Measurements from ENCODE around the gene IFRD2. TPM values are rescaled to one million over a fixed set of nuclear protein-coding genes. Genes with fewer than 3 reads are reported as not detected.
"Not testable (repeated sequence)": the region's sequence is repeated elsewhere in the genome, so short reads cannot be mapped to it uniquely, and the experiment has no call there.

Gene IFRD2
- total RNA-seq, 1 experiment from 2014 or later = 129 TPM

DNA sequence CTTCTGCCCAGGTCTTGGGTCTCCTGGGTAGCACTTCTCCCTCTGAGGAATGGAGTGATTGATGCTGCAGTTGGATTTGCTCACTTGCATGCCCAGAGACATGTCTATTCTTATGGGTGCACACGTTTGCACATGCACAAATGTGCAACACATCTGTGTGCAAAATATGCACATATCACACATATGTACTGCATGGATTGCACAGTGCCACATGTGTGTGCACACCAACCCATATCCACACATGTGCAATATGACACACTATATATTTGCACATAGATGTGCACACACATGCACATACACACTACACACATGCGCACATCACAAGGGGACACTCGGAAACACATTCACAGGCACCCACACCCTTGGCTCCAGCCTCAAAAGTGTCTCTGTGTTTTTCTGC is 24.0 kb downstream of the IFRD2 start:
- DNase-seq (ENCODE audit: low spot score) = no peak

GRCh38 chr3:50267280-50267913 is 24.8 kb downstream of the IFRD2 start:
- no peak for DNase-seq (ENCODE audit: low spot score)

DNA sequence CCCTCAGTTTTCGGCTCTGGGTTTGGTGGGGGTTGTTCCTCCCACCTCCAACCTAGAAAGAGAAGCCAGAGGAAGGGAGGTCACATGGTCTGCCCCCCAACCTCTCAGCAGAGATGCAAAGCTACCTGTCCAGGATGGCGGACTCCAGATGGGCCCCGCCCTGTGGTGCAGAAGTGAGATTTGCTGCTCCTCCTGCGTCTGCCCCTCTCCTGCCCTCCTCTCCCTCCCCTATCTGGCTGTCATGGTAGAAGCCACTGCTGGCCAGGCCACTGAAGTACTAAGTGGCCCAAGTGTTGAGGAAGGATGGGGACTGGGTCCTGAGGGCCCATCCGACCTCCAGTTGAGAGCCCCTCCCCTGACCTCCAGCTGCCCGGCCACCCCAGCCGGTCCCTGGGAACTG is 25.4 kb downstream of the IFRD2 start:
- DNase-seq (ENCODE audit: low spot score) = no peak

- no peak for DNase-seq (ENCODE audit: low spot score)
Observed at GRCh38 chr3:50266017-50266416, 26.2 kb downstream of the IFRD2 start.

DNA sequence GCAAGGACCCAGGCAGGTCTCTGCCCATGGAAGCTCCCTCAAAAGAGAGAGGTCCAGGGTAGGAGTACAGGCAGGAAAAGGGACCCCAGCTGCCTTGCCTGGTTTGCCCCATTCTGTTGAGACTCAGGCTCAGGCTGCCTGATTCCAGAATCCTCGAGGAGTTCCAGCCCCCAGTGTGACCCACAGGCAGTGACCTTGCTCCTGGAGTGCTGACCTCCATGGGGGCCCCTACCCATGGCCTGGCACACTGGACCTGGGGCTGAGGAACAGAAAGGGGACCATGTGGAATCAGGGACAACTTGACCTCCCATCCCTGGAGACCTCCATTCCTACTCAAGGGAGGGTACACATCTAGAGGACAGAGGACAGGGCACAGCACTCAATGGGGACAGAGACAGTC is 26.7 kb downstream of the IFRD2 start:
- no peak for DNase-seq (ENCODE audit: low spot score)

DNA sequence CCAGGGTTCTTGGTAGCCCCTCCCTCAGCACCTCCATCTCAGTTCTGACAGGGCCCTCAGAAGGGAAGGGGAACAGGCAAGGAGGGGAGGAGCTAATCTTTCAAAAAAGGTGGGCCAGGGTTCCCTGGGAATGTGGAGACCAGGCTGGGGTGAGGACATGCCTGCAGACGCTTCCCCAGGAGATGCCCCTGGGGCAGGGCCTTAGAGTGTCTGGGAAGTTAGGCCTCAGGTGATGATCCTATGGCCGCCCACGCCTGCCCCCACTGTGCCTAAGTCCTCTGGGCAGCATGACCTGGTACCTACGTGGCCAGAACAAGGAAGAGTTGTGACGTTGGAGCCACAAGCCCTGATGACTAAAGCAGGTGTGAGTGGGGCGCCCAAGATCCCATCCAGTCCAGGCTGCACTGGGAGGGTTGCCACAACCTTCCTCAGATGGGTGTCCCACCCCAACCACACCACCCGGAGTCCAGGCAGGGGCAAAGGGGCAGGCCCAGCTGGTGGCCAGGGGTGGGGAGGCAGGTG is 27.2 kb downstream of the IFRD2 start:
- DNase-seq (ENCODE audit: low spot score) = peak; percentile 73

DNA sequence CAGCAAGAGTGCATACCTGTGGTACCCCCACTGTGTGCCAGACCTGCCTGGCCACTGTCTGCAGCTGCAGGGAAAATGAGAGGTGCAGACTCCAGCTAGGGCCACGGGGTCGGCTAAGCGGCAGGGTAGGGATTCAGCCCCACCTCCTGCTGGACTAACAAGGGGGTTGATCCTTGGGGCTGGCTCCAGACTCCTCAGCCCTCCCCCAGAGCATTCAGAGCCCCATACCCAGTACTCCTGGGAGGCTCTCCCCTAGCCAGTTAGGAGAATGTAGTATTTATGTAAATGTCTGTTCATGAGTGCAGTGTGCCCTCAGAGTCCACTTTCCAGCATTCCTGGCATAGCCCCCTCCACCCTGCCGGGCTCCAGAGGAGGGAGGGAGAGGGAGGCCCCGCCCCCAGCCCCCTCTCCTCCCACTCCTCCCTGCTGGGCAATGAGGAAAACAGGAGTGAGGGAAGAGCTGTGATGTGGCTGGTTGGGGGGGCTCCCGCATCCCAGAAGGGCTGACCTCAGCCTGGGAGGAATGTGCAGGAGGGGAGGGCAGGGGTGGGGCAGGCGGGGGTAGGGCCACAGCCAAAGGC is 27.8 kb downstream of the IFRD2 start:
- DNase-seq (ENCODE audit: low spot score) = peak; percentile 96

GRCh38 chr3:50263478-50264382 is 28.5 kb downstream of the IFRD2 start:
- no peak for DNase-seq (ENCODE audit: low spot score)

- DNase-seq (ENCODE audit: low spot score) = no peak
Observed at GRCh38 chr3:50262778-50263177, 29.5 kb downstream of the IFRD2 start.

DNA sequence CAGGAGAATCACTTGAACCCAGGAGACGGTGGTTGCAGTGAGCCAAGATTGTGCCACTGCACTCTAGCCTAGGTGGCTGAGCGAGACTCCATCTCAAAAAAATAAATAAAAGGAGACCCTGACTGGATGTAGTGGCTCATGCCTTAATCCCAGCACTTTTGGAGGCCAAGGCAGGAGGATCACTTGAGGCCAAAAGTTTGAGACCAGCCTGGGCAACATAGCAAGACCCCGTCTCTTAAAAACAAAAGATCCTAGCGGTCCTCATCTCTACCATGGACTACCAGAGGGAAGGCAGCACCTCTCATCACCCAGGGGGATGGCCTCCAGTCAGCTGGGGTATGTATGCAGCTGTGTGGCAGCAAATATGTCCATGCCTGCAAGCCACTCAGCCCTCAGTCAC is 30.0 kb downstream of the IFRD2 start:
- not testable (repeated sequence) for DNase-seq (ENCODE audit: low spot score)

DNA sequence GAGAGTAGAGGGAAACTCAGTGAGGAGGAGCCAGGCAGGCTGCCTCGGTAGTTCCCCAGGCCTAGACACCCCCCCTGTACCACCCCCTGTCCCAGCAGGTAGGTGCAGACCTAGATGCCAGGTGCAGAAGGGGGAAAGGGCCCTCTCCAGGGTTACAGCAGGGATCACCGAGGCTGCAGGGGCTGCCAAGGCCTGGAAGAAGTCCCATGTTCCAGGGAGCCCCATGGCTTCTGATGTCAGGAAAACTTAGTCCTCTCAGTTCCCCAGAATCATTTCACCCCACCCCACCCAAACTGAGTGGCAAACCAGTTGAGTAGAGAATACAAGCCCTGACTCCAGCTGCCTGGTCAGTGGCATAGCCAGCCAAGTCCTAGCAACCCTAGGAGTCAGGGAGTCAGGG is 30.7 kb downstream of the IFRD2 start:
- DNase-seq (ENCODE audit: low spot score) = no peak

DNA sequence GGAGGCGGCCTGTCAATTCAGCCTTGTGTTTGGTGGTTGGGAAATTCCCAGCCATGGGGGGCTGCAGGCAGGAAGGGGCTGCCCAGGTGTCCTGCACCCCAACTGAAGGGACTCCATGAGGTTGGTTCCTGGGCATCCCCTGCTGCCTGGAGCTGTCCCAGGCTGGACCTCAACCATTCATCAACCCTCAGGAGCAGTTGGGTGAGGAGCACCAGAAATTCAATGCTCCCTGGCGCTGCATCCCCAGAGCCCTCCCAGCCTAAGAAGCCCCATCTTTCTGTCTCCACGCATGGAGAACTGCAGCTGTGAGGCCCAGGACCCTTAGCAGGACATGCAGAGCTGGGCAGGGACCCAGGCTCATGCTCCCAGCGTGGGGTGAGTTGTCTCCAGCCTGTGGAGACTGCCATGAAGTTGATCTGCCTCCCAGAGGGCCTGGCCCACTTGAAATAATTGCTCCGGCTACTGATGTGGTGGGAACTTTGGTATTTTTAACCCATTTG is 31.2 kb downstream of the IFRD2 start:
- DNase-seq (ENCODE audit: low spot score) = no peak

GRCh38 chr3:50260027-50260941 is 31.9 kb downstream of the IFRD2 start:
- peak; percentile 84 for DNase-seq (ENCODE audit: low spot score)

- DNase-seq (ENCODE audit: low spot score) = no peak
Observed at GRCh38 chr3:50259432-50260026, 32.7 kb downstream of the IFRD2 start.

DNA sequence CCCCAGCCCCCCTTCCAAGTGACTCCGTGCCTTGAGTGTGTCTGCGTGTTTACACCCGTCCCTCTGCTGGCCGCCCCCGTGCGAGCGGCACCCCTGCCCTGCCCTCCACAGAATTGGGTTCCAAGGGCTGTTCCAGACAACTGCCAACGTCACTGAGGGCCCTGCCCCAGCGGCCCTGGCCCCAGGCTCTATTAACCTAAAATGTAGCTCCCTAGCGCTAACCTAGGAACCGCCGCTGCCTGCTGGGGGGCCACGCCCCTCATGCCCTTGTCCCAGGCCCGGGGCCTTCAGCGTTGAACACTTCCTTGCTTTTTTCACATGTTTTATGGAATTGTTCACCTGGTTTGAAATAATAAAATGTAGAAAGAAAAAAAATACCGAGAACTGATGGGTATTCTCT is 33.2 kb downstream of the IFRD2 start:
- DNase-seq (ENCODE audit: low spot score) = no peak

- no peak for DNase-seq (ENCODE audit: low spot score)
Observed at GRCh38 chr3:50258029-50258680, 34.1 kb downstream of the IFRD2 start.

GRCh38 chr3:50256978-50257890 is 35.0 kb downstream of the IFRD2 start:
- DNase-seq (ENCODE audit: low spot score) = no peak

DNA sequence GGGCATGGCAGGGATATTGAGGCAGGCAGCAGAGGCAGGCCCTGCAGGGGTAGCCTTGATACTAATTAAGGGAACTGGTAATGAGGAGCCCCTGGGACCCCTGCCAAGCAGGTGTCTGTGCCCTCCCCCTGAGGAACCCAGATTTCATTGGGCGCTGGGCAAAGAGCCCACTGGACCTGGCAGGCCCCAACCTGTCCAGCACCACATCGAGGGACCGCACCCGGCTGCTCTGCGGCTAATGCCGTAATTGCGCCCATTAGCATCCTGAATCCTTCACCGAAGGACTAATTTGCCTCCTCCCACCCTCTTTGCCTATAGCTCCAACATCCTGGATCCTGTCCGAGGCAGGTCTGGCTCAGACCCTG is 37.0 kb downstream of the IFRD2 start:
- DNase-seq (ENCODE audit: low spot score) = no peak

DNA sequence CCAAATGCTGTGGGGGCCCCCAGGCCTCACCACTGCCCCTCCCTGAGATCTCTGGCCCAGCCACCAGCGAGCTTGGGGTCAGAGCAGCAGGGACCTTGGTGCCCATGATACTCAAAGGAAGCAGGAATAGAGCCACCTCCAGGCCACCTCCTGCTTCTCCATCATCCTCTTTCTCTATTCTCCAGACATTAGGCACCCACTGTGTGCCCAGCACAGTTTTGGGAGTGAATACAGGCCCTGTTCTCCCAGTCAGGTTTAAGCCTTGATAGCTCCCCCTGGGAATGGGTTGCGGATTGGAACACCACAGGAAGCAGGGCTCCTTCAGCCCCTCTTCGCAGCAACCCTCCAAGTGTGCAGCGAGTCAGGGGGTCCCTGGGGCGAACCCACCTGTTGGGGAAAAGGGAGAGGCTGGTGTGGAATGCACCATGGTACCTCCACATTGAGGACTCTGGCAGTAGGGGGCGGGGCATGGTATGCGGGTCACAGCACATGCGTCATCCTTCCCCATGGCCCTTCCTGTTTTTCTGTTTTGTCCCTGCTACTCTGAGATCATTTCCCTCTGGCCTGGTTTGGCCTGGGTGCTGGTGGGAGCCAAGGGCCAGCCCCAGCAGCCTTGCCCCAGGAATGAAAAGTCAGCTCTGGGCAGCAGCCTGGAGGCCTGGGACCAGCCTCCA is 37.5 kb downstream of the IFRD2 start:
- DNase-seq (ENCODE audit: low spot score) = no peak
